ENCODE results near the gene GALT. TPM values are rescaled to one million over a fixed set of nuclear protein-coding genes. Genes with fewer than 3 reads are reported as not detected.

GALT gene
- total RNA-seq, 4 donors from 2014 or later = 47.6 to 182 (median 77.6) TPM

DNA sequence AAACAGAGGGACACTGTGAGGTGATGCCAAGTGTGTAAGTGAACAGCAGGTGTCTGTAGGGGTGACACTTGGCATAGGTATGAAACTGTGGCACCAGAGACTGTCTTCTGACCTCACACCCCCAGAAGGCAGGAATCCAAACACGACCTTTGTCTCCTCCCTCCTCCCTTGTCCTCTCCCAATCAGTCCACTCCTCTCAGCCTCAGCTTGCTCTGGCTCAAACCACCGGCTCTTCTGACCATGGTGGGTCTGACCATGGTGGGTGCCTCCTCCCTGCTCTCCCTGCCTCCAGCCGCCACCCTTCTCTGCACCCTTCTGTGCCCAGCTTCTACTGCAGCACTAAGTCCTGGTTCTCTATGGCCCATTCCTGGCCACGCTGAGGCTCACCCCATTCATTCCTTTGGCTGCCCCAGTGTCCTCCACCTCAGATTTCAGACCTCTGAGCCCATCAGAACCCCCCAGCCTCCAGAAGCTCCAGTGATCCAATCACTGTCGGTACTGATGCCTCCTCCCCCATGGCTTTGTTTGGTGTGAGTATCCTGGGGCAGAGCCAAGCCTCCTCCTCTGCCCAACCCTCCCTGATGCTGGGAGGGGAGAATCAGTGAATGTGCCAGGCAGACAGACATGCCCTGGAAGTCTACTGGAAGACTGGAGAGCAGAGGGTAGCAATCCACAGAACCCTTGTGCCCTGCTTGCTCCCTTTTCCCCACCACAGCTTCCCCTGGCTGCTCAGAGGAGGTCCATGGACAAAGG, 15.9 kb upstream of the GALT start:
- TF ChIP-seq, protein P1, sequence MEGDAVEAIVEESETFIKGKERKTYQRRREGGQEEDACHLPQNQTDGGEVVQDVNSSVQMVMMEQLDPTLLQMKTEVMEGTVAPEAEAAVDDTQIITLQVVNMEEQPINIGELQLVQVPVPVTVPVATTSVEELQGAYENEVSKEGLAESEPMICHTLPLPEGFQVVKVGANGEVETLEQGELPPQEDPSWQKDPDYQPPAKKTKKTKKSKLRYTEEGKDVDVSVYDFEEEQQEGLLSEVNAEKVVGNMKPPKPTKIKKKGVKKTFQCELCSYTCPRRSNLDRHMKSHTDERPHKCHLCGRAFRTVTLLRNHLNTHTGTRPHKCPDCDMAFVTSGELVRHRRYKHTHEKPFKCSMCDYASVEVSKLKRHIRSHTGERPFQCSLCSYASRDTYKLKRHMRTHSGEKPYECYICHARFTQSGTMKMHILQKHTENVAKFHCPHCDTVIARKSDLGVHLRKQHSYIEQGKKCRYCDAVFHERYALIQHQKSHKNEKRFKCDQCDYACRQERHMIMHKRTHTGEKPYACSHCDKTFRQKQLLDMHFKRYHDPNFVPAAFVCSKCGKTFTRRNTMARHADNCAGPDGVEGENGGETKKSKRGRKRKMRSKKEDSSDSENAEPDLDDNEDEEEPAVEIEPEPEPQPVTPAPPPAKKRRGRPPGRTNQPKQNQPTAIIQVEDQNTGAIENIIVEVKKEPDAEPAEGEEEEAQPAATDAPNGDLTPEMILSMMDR (IDR thresholded peaks at IDR 0.05) = no peak
- TF ChIP-seq EP300 (IDR thresholded peaks at IDR 0.05) (no peak), POLR2A (IDR thresholded peaks at IDR 0.05) (no peak), POLR2AphosphoS5 (IDR thresholded peaks at IDR 0.05) (no peak)
- no peaks in the 10 kb centered on the region for H3K9me3 ChIP-seq
- DNase-seq (ENCODE audit: low spot score in 2 of 2) = no peak
- 29% methylated on average over 5 of the region's 5 CpGs for WGBS
- H3K36me3 ChIP-seq = peaks cover 2% of the 10 kb centered on the region
- peaks cover 20% of the 10 kb centered on the region for H3K4me1 ChIP-seq
- no peak overlapping the region for H3K27ac ChIP-seq
- H3K4me3 ChIP-seq = no peak overlapping the region
- peaks cover 53% of the 10 kb centered on the region for H3K27me3 ChIP-seq

DNA sequence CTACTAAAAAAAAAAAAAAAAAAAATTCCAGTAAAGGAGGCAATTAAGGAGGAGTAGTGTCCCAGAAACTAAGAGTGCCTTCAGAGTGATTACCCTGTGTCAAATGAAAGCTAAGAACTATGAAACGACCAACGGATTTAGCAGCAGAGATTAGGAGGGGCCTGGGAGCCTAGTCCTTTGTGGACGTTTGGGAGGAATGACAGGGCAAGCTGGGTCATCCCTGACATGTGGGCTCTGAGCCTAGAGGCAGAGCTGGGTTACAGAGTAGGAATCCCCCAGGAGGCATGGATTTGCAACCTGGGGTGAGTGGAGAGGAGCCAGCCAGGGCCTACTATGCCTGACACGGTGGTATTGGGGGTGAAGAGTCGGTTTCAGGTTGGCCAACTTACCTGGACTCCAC, 13.3 kb upstream of the GALT start:
- H3K4me1 ChIP-seq = peaks cover 37% of the 10 kb centered on the region
- no peak for TF ChIP-seq POLR2A (IDR thresholded peaks at IDR 0.05)
- no peak for TF ChIP-seq POLR2AphosphoS5 (IDR thresholded peaks at IDR 0.05)
- TF ChIP-seq EP300 (IDR thresholded peaks at IDR 0.05) = no peak
- TF ChIP-seq, protein P1 (IDR thresholded peaks at IDR 0.05) = no peak
- peaks cover 28% of the 10 kb centered on the region for H3K27me3 ChIP-seq
- no peak overlapping the region for H3K27ac ChIP-seq
- H3K36me3 ChIP-seq = peaks cover 2% of the 10 kb centered on the region
- DNase-seq (ENCODE audit: low spot score in 2 of 2) = no peak
- no peak overlapping the region for H3K4me3 ChIP-seq
- WGBS = 65% methylated on average over 5 of the region's 5 CpGs
- H3K9me3 ChIP-seq = no peaks in the 10 kb centered on the region

DNA sequence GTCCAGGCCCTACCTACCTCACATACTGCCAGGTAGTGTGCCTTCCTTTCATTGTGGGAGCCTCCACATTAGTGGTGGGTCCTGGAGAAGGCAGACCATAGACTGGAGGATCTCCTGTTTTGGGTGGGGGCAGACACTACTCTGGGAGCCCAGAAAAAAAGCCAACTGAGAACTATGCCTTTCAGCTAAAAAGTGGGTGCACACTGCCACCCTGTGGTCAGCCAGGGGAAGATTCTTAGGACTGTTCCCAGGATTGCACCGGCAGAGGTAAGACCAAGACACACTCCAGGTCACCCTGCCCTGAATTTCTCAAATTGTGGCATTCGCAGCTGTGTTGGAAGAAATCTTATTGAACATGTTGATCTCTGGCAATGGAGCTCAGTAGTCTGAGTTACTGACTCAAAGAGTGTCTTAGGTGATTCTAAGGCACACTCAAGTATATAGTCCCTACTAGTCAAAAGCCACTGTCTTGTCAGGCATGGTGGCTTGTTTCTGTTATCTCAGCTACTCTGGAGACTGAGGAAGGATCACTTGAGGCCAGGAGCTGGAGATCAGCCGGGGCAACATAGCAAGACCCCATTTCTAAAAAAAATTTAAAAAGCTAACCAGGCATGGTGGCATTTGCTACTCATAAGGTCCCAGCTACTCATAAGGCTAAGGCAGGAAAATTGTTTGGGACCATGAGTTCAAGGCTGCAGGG, 12.5 kb upstream of the GALT start:
- TF ChIP-seq, protein P1 (IDR thresholded peaks at IDR 0.05) = peak; percentile 77 to 85
- no peak for TF ChIP-seq EP300 (IDR thresholded peaks at IDR 0.05)
- no peaks in the 10 kb centered on the region for H3K9me3 ChIP-seq
- peaks cover 20% of the 10 kb centered on the region for H3K27me3 ChIP-seq
- no peak for DNase-seq (ENCODE audit: low spot score in 2 of 2)
- H3K27ac ChIP-seq = no peak overlapping the region
- H3K4me3 ChIP-seq = no peak overlapping the region
- 14% methylated on average over 3 of the region's 3 CpGs for WGBS
- H3K36me3 ChIP-seq = peaks cover 2% of the 10 kb centered on the region
- H3K4me1 ChIP-seq = peaks cover 36% of the 10 kb centered on the region

DNA sequence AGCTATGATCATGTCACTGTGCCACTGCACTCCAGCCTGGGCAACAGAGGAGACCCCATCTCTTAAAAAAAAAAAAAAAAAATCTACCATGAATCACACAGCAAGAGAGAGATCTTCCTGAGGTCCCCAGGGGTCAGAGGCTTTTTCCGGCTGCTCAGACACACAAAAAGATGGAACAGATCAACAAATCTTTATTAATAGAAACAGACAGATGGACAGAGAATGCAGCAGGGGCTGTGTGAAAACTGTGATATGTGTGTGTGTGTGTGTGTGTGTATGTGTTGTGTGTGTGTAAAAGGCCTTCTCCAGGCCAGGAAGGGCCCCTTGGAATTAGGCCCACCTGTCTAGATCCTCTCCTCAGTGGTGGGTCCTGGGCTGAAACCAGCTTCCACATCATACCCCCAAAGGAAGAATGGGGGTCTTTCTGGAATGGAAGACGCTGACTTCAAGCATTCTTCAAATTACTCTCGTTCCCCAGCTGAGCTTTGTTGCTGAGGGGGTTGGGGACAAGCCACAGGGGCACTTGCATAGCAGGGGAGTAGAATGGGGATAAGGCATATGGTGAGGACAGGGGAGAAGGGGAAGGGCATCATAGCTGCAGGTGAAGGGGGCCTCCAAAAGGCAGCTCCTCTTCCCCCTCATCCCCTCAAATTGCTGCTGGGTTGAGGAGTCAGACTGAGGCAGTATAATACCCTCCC, 11.8 kb upstream of the GALT start:
- no peak for DNase-seq (ENCODE audit: low spot score in 2 of 2)
- TF ChIP-seq POLR2A (IDR thresholded peaks at IDR 0.05) = no peak
- TF ChIP-seq, protein P1 (IDR thresholded peaks at IDR 0.05) = no peak
- no peak for TF ChIP-seq POLR2AphosphoS5 (IDR thresholded peaks at IDR 0.05)
- TF ChIP-seq EP300 (IDR thresholded peaks at IDR 0.05) = no peak
- 84% methylated on average over 3 of the region's 3 CpGs for WGBS
- H3K9me3 ChIP-seq = no peaks in the 10 kb centered on the region
- H3K4me1 ChIP-seq = peaks cover 33% of the 10 kb centered on the region
- H3K4me3 ChIP-seq = no peak overlapping the region
- H3K27me3 ChIP-seq = peaks cover 13% of the 10 kb centered on the region
- H3K27ac ChIP-seq = no peak overlapping the region
- peaks cover 2% of the 10 kb centered on the region for H3K36me3 ChIP-seq

DNA sequence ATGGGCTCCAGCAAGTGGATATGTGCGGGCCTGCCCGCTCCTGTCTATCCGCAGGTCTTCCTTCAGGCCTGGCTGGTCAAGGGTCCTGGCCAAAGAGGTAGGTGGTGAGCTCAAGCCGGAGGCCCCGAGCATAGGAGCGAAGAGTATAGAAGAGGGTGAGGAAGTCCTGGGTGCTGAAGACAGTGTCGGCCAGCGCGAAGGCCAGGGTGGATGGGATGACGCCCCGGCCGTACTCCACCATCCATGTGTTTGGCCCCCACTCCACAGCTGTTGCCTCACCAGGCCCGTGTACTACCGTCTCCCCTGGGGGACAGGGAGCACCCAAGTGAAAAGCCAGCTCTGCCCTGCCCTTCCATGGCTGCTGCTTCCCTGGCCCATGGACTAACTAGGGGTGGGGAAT, 10.9 kb upstream of the GALT start:
- WGBS = 93% methylated on average over 9 of the region's 14 CpGs

More for the DNA sequence above, 10.9 kb upstream of the GALT start:
- Histone ChIP-seq H3K4me3 (no peak overlapping the region), H3K36me3 (peaks cover 2% of the 10 kb centered on the region), H3K27me3 (peaks cover 5% of the 10 kb centered on the region), H3K27ac (no peak overlapping the region), H3K4me1 (peaks cover 33% of the 10 kb centered on the region), H3K9me3 (no peaks in the 10 kb centered on the region)
- DNase-seq (ENCODE audit: low spot score in 2 of 2) = no peak
- no peak for TF ChIP-seq EP300 (IDR thresholded peaks at IDR 0.05)
